ENCODE data around the gene FCRL5. TPM values are rescaled to one million over a fixed set of nuclear protein-coding genes. Genes with fewer than 3 reads are reported as not detected.
"Not testable (repeated sequence)": the region's sequence is repeated elsewhere in the genome, so short reads cannot be mapped to it uniquely, and the experiment has no call there.

Gene FCRL5
- total RNA-seq, 1 experiment from 2014 or later, result not detected

DNA sequence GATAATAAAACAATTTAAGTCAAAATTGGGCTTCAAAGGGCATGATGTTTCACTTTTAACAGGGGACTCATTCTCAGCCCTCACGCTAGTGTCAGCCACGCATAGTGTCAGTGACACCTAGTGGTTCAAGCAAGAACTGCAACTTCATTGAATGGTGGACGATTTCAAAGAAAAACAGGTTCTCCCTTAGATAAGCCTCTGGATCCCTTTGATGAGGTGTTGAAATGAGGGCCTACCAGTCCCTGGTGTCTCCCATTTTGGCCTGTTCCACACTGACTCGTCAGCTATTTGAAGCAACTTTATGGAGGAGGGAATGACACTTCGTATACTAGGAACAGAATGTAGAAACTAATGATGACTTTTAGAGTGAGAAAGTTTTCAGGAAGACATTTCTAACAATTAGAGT lies 56.2 kb downstream of the FCRL5 start:
- DNase-seq (ENCODE audit: low spot score), result peak; percentile 39
- in situ Hi-C loops (cut with HindIII; ENCODE audit: low sequenced_read_pairs), result no loop called here

DNA sequence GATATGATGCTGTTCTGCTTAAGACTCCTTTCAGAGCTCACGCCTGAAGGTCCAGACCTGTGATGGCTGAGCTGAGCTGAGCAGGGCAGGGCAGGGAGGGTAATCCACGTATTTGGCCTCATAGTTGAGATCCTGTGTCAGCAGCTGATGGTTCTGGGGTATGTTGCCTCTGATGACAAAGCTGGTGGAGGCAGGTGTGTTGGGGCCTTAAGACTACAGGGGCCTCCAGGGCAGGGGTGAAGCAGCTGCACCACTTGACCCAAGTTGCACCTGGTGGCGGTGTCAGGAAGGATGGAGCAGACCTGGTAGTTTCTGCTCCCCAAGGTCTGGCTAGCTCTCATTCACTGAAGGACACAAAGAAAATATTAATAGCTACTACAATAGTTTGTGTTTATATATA lies 57.0 kb downstream of the FCRL5 start:
- in situ Hi-C loops (cut with HindIII; ENCODE audit: low sequenced_read_pairs), result no loop called here
- DNase-seq (ENCODE audit: low spot score), result no peak

- DNase-seq (ENCODE audit: low spot score), result no peak
- in situ Hi-C loops (cut with HindIII; ENCODE audit: low sequenced_read_pairs), result no loop called here
Measured at GRCh38 chr1:157494093-157494492, 58.2 kb downstream of the FCRL5 start.

- in situ Hi-C loops (cut with HindIII; ENCODE audit: low sequenced_read_pairs), result no loop called here
Measured at GRCh38 chr1:157490467-157491165, 61.7 kb downstream of the FCRL5 start.

DNA sequence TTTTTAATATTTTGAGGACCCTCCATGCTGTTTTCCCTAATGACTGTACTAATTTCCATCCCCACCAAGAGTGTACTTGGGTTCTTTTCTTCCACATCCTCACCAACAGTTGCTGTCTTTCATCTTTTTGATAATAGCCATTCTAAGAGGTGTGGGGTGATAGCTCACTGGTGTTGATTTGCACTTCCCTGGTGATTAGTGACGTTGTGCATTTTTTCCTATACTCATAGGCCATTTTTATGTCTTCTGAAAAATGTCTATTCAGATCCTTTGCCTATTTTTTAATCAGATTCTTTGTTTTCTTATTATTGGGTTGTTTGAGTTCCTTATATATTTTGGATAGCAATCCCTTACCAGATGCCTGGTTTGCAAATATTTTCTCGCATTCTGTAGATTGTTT lies 64.2 kb downstream of the FCRL5 start:
- DNase-seq (ENCODE audit: low spot score), result no peak
- in situ Hi-C loops (cut with HindIII; ENCODE audit: low sequenced_read_pairs), result no loop called here

More at GRCh38 chr1:157490467-157491165, 61.7 kb downstream of the FCRL5 start:
- peak; percentile 18 for DNase-seq (ENCODE audit: low spot score)

GRCh38 chr1:157487504-157487903 lies 64.8 kb downstream of the FCRL5 start:
- no peak for DNase-seq (ENCODE audit: low spot score)
- in situ Hi-C loops (cut with HindIII; ENCODE audit: low sequenced_read_pairs), result no loop called here

GRCh38 chr1:157487096-157487495 lies 65.2 kb downstream of the FCRL5 start:
- DNase-seq (ENCODE audit: low spot score), result no peak
- in situ Hi-C loops (cut with HindIII; ENCODE audit: low sequenced_read_pairs), result no loop called here

DNA sequence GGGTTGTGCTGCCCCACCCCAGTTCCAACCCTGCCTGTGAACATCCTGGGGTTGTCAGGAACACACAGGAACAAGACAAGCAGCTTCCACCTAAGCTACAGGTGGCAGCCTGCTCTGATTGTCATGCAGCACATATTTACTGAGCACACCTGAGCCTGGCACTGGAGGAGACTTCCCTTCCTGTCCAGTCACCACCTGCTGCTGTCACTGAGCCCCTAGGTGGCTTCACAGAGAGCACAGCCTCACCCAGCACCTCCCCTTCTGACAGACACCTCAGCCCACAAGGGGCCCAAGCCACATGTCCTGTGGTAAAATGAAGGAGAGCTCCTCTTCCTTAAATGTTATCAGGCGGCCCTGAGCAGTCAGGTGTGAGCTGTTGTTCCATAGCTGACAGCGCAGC lies 65.9 kb downstream of the FCRL5 start:
- in situ Hi-C loops (cut with HindIII; ENCODE audit: low sequenced_read_pairs); DNase-seq (ENCODE audit: low spot score): not testable (repeated sequence)

DNA sequence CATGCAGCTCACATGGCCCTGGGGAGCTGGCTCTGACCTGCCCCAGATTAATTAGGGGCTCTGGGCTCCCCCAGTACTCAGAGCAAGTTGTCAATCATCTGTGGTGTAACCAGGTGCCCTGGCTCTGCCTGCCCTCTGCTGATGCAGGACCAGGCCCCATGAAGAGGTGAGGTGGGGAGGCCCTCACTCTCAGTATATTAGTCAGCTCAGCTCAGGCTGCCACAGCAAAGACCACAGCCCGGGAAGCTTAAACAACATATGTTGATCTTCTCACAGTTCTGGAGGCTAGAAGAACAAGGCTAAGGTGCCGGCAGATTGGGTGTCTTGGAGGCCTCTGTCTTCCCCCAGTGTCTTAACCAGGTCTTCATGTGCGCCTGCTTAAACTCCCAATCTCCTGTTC lies 66.5 kb downstream of the FCRL5 start:
- in situ Hi-C loops (cut with HindIII; ENCODE audit: low sequenced_read_pairs), result no loop called here

DNA sequence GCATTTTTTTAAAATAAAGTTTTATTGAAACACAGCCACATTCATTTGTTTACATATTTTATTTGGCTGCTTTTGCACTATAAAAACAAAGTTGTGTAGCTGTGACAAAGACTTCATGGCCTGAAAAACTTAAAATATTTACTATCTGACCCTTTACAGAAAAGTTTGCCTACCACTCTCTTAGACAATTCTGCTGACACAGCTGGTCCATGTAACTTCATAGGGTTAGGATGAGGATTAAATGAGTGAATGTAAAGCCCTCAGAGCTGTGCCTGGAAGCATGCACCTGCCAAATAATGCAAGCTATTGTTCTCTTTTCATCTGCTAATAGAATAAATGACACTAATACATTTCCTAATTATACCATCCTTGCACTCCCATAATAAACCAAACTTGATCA lies 67.7 kb downstream of the FCRL5 start:
- in situ Hi-C loops (cut with HindIII; ENCODE audit: low sequenced_read_pairs), result no loop called here
- no peak for DNase-seq (ENCODE audit: low spot score)

More for the DNA sequence above, 66.5 kb downstream of the FCRL5 start:
- no peak for DNase-seq (ENCODE audit: low spot score)

- no peak for DNase-seq (ENCODE audit: low spot score)
- in situ Hi-C loops (cut with HindIII; ENCODE audit: low sequenced_read_pairs), result no loop called here
Measured at GRCh38 chr1:157483635-157484034, 68.7 kb downstream of the FCRL5 start.

DNA sequence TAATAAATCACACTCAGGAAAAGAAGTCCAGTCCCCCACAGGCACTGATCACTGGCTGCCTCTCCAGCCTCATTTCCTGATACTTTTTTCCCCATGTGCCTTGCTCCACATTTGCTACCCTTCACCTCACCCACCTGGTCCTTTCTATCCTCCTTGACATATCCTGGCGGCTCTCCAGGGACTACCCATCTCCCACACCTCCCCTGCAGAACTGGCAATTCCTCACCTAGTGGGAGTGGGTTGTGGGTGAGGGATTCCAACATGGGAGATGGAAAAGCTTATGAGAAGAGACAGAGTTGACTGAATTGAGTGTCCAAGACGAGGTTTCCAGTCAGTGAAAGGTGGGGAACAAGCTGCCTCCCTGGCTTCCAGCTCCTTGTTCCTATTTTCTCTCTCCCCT lies 69.6 kb downstream of the FCRL5 start:
- in situ Hi-C loops (cut with HindIII; ENCODE audit: low sequenced_read_pairs), result no loop called here
- DNase-seq (ENCODE audit: low spot score), result no peak

DNA sequence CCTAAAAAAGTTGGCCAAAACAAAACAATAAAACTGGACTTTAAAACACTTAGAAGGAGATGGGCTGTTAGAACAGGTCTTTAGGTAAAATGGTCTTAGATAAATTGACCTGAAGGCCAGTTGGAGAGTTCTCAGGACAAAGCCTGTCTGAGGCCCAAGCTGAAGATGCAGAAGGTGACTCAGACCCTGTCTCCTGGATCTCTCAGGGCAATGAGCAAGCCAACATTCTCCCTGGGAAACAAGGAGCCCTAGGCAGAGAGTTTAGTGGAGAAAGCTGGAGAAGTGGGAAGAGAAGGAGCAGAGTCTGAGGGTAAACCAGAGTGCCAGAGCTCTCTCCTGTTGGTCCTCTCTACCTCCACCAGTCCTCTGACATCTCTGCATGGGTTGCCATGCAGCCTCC lies 70.1 kb downstream of the FCRL5 start:
- no peak for DNase-seq (ENCODE audit: low spot score)
- in situ Hi-C loops (cut with HindIII; ENCODE audit: low sequenced_read_pairs), result no loop called here

DNA sequence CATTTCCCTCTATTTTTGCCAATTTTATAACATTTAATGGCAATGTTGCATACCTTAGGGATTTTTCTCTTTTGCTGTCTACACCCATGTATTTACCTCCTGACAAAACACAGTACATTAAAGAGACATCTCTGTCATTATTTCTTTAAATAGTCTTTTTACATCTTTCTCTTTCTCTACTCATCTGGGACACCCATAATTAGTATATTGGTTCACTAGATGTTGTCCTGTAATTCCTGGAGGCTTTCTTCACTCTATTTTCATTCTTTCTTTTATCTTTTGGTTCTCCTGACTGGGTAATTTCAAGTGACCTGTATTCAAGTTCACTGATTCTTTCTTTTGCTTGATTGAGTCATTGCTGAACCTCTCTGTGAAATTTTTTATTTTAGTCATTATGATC lies 74.3 kb downstream of the FCRL5 start:
- in situ Hi-C loops (cut with HindIII; ENCODE audit: low sequenced_read_pairs), result no loop called here
- no peak for DNase-seq (ENCODE audit: low spot score)

GRCh38 chr1:157477419-157477818 lies 74.9 kb downstream of the FCRL5 start:
- no peak for DNase-seq (ENCODE audit: low spot score)
- in situ Hi-C loops (cut with HindIII; ENCODE audit: low sequenced_read_pairs), result no loop called here

DNA sequence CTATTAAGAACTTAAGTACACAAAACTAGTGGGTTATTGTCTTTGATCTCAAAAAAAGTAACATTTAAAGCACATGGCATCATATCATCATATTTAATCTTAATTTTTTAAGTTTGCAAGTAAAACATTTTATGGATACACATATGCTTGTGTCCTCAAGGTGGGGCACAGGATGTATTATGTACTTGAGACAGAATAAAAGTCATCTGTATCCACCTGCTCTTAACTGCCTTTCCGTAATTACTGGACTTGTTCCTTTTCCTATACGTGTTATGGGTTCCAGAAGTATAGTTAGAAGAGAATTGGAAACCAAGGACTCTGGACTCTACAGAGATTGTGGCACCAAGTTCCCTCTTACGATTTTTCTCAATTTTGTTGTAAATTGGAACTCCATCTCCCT lies 79.4 kb downstream of the FCRL5 start:
- in situ Hi-C loops (cut with HindIII; ENCODE audit: low sequenced_read_pairs), result no loop called here
- no peak for DNase-seq (ENCODE audit: low spot score)

GRCh38 chr1:157472056-157472701 lies 80.1 kb downstream of the FCRL5 start:
- in situ Hi-C loops (cut with HindIII; ENCODE audit: low sequenced_read_pairs), result no loop called here
- no peak for DNase-seq (ENCODE audit: low spot score)

DNA sequence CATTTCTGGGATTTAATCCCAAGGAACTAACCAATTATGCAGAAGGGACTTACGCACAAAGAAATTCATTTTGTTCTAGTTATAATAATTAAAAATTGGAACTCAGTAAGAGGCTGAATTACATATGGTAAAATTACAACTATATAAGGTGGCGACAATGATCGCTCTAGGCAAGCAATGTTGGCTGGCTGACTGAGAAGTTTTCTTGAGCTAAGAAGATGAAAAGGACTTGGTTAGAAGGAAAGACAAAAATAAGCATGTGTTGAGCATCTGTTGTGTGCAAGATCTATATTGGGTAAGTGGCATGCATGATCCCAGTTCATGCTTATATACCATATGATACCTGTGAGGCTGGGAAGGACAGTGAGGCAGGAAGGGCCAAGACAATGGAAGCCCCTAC lies 80.8 kb downstream of the FCRL5 start:
- DNase-seq (ENCODE audit: low spot score), result no peak
- in situ Hi-C loops (cut with HindIII; ENCODE audit: low sequenced_read_pairs), result no loop called here

DNA sequence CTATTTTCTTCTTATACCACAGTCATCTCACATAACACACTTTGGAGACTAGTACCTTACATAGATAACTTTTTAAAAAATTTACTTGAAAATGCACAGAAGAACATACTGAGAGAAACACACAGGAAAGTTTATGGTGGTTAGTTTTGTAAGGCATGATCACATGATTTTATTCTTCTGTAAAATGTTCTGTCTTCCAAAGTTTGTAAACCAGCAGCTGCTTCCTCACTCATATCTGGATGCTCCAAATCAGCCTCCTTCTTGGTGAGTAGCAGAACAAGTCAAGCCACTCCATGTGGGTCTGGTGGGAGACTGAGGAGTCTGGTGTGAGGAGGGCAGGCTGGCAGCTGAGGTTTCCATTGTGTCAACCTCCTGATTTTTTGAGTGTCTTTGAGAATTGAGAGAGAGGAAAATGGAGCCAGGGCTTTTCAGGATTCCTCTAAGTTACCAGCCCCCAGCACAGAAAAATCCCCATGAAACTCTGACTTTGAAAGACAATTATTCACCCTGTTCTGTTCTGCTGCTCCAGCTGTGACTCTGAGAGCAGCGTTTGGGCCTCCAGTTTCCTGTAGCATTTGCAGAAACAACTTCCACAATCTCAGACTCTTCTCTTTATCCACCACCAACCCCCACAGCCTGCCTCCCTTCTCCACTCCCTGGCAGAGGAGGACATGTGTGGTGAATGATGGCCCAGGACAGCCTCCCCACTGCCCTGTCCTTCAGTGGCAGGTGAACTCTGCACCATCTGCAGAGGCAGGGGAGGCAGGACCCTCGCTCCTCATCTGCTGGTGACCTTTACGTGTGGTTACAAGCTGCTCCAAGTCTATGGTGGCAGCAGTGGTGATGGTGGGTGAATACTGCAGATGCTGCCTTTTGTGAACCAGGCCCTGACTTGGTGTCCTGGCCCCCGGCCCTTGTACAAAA lies 82.3 kb downstream of the FCRL5 start:
- no peak for DNase-seq (ENCODE audit: low spot score)
- in situ Hi-C loops (cut with HindIII; ENCODE audit: low sequenced_read_pairs), result no loop called here

GRCh38 chr1:157469300-157469699 lies 83.0 kb downstream of the FCRL5 start:
- DNase-seq (ENCODE audit: low spot score), result no peak
- in situ Hi-C loops (cut with HindIII; ENCODE audit: low sequenced_read_pairs), result no loop called here
